NB4 (cell line): ENCODE measurements around the gene LRMDA.

Experiments used
- DNase-seq: peaks from one replicate; pipeline ENCODE4 v3.0.0; 2010; ENCODE audit warnings: low read depth
- H3K4me3 ChIP-seq: one replicate; pipeline ENCODE4 v1.5.1; 2011; ENCODE audit warnings: mild to moderate bottlenecking, low read depth, low read length, moderate library complexity
- CTCF ChIP-seq: IDR thresholded peaks from one replicate; pipeline ENCODE4 v1.5.1; 2012; ENCODE audit warnings: low read depth, low read length
- MAX ChIP-seq: IDR thresholded peaks from 2 replicates; pipeline ENCODE4 v1.6.1; 2011; ENCODE audit warnings: low read depth, low read length
- MYC ChIP-seq: IDR thresholded peaks from 2 replicates; pipeline ENCODE4 v1.6.1; 2011; ENCODE audit warnings: low read depth, low read length
- POLR2A ChIP-seq: IDR thresholded peaks from 2 replicates; pipeline ENCODE4 v1.6.1; 2011; ENCODE audit warnings: mild to moderate bottlenecking; ENCODE audit not compliant: insufficient read length; ENCODE audit errors: extremely low read depth

Gene LRMDA

GRCh38 chr10:75919913-75920312 is 488.5 kb downstream of the LRMDA start:
- no peak overlapping the region for H3K4me3 ChIP-seq
- DNase-seq: no peak
- TF ChIP-seq POLR2A (no peak), MYC (no peak), MAX (no peak), CTCF (no peak)

GRCh38 chr10:75922435-75922834 is 491.0 kb downstream of the LRMDA start:
- TF ChIP-seq CTCF: peak; percentile 9
- TF ChIP-seq MYC: no peak
- H3K4me3 ChIP-seq: no peak overlapping the region
- DNase-seq: peak; percentile 14

GRCh38 chr10:75924309-75924902 is 493.0 kb downstream of the LRMDA start:
- H3K4me3 ChIP-seq: no peak overlapping the region
- TF ChIP-seq POLR2A: no peak
- no peak for TF ChIP-seq MYC
- no peak for TF ChIP-seq CTCF
- no peak for TF ChIP-seq MAX

GRCh38 chr10:75925999-75926398 is 494.6 kb downstream of the LRMDA start:
- H3K4me3 ChIP-seq: no peak overlapping the region
- TF ChIP-seq CTCF (no peak), MYC (no peak), POLR2A (no peak), MAX (no peak)
- DNase-seq: no peak

More at GRCh38 chr10:75924309-75924902, 493.0 kb downstream of the LRMDA start:
- DNase-seq: no peak

GRCh38 chr10:75926763-75927162 is 495.3 kb downstream of the LRMDA start:
- no peak for TF ChIP-seq CTCF
- TF ChIP-seq POLR2A: no peak
- TF ChIP-seq MYC: no peak
- no peak for TF ChIP-seq MAX
- no peak for DNase-seq
- H3K4me3 ChIP-seq: no peak overlapping the region

GRCh38 chr10:75928231-75928630 is 496.8 kb downstream of the LRMDA start:
- no peak overlapping the region for H3K4me3 ChIP-seq
- no peak for TF ChIP-seq MYC
- no peak for TF ChIP-seq CTCF
- no peak for TF ChIP-seq POLR2A
- TF ChIP-seq MAX: no peak
- DNase-seq: no peak
